Right ventricle myocardium inferior (tissue), 1 donor: Measurements from ENCODE around the gene NDUFB2. TPM values are rescaled to one million over a fixed set of nuclear protein-coding genes. Genes with fewer than 3 reads are reported as not detected.
"Not testable (repeated sequence)": the region's sequence is repeated elsewhere in the genome, so short reads cannot be mapped to it uniquely, and the experiment has no call there.

Source experiments
- ATAC-seq: fragments of 200-7000 bp; cut with Tn5 transposase; one replicate; pipeline ENCODE4 v1.9.1; 2020; ENCODE audit warnings: mild to moderate bottlenecking, moderate library complexity
- DNase-seq: peaks from one replicate; pipeline ENCODE4 v3.0.0; 2021; ENCODE audit errors: missing footprints
- intact Hi-C: fragments of 100-400 bp; cut with DNase I; formaldehyde crosslinking; loops from one replicate; pipeline ENCODE4 v1.11.0; 2022
- total RNA-seq: library from RNA; stranded (reverse); fragmentation: NEBNext Ultra II Directional; extraction: Animal tissue kit (Norgen Biotek cat#: 25700); gene quantifications from one replicate; pipeline ENCODE4 v1.2.1, GENCODE V29; 2021
- donor health status: DM: no; HTN: yes; CAD: no; lungs with severe emphysema.

Gene NDUFB2
- total RNA-seq, 1 donor from 2014 or later: 744 TPM

GRCh38 chr7:140714331-140715040 is 18.0 kb downstream of the NDUFB2 start:
- no peak for DNase-seq
- intact Hi-C loops: no loop called here
- no peak for ATAC-seq

DNA sequence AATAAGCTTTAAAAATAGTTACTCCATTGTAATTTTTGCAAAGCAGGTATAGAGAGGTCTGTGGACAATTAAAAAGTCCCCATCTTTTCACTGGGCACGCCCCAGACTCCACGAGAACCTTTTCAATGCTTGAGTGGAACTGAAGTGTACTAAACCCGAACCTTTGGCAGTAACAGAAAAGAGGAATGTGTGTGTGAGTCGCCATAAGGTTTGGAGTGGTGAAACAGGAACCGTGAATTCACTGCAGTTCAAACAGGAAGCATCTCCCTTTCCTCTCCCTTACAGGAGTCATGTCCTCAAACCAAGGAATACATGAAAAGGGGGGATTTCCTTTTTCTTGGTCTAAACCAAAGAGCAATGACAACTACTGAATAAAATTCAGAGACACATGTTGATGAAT is 23.2 kb downstream of the NDUFB2 start:
- no peak for ATAC-seq
- no peak for DNase-seq
- intact Hi-C loops: no loop called here

- DNase-seq (no peak), ATAC-seq (no peak)
- intact Hi-C loops: no loop called here
Observed at GRCh38 chr7:140722254-140722653, 25.7 kb downstream of the NDUFB2 start.

GRCh38 chr7:140723006-140723405 is 26.5 kb downstream of the NDUFB2 start:
- DNase-seq (no peak), ATAC-seq (no peak)
- intact Hi-C loops: no loop called here

DNA sequence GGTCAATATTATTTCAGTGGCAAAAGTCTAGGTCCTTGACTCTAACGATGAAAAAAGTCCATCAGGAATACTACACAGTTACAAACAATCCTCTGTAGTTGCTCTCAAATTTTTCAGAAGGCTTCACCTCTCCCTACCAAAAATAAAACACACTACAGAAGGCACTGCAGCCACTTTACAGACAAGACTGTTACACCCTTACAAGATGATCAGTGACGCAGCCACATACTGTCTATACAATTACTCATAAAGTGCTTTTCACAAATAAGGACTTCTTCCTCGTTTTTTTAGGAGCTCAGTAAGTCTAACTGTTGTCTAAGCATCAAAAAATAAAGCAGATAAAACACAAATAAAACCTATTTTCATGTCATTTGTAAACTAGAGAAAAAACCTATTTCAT is 27.1 kb downstream of the NDUFB2 start:
- intact Hi-C loops: no loop called here
- ATAC-seq (no peak), DNase-seq (no peak)

GRCh38 chr7:140724706-140725105 is 28.2 kb downstream of the NDUFB2 start:
- intact Hi-C loops: no loop called here
- no peak for DNase-seq
- ATAC-seq: no peak

DNA sequence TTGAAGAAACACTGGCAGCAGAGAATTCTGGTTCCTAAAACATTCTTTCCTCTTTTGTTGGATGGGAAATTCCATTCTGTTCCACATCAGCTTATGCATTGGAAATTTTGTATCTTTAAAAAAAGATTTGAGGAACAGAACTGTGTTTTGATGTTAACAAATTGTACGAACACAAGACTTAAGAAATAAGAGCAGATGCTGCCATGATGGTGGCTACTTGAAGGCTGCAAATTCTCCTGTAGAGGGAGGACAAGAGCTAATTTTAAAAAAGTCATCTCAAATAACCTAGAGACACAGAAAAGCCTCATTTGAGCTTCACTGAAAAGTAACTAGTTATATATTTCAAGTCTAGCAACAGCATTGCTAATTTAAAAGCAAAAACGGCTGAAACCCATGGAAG is 29.8 kb downstream of the NDUFB2 start:
- intact Hi-C loops: no loop called here
- DNase-seq: no peak
- ATAC-seq: no peak

DNA sequence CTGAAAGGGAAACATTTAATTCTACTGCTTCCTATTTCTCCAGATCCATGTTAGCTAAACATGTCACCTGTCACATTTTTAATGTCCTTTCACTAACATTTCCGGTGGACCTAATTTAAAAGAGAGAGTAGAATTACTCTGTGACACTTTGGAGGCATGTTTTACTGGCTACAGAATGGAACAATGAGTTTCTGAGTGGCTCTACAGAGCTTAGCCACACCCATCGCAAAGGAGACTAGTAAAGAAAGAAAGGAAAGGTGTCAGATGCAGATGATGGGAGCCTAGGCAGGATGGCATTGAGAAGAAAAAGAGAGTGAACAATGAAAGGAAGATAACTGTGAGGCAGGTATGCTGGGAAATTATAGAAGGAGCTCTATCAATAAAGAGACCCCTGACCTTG is 35.9 kb downstream of the NDUFB2 start:
- intact Hi-C loops: no loop called here
- ATAC-seq: no peak
- DNase-seq: no peak

- ATAC-seq (no peak), DNase-seq (no peak)
- intact Hi-C loops: no loop called here
Observed at GRCh38 chr7:140734096-140734495, 37.6 kb downstream of the NDUFB2 start.

DNA sequence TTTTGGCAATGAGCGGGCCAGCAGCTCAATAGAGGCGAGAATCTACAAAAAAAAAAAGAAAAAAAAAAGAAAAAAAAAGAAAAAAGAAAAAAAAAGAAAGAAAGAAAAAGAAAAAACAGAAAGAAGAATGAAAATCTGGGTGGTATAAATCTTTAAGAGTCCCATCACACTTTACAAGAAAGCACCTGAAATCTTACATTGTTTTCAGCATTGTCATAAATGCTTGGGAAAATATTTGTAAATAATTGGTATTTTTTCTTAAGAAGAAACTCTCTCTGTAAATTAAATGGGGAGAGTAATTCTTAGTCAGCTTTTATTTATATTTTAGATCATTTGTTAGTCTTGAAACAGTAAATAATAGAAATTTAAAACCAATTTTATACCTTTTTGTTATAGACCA is 38.2 kb downstream of the NDUFB2 start:
- DNase-seq (no peak), ATAC-seq (no peak)
- intact Hi-C loops: no loop called here

DNA sequence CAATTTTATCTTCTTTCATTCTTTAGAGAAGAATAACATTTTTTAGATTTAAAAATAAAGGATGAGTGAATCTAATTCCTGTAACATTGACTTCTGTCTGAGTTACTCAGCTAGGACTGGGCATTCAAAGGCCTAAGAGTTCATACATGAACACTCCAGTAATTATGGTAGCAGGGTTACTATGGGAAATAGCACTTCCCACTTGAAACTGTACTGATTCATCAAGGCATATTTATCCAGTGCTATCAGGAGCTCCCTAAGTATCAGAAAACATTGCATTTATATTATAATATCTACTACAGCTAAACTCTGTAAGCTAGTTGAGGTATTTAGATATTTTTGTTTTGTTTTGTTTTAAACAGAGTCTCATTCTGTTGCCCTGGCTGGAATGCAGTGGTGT is 41.8 kb downstream of the NDUFB2 start:
- DNase-seq: no peak
- no peak for ATAC-seq
- intact Hi-C loops: no loop called here

DNA sequence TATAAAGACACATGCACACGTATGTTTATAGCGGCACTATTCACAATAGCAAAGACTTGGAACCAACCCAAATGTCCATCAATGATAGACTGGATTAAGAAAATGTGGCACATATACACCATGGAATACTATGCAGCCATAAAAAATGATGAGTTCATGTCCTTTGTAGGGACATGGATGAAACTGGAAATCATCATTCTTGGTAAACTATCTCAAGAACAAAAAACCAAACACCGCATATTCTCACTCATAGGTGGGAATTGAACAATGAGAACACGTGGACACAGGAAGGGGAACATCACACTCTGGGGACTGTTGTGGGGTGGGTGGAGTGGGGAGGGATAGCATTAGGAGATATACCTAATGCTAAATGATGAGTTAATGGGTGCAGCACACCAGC is 46.7 kb downstream of the NDUFB2 start:
- ATAC-seq, intact Hi-C loops, DNase-seq: not testable (repeated sequence)

DNA sequence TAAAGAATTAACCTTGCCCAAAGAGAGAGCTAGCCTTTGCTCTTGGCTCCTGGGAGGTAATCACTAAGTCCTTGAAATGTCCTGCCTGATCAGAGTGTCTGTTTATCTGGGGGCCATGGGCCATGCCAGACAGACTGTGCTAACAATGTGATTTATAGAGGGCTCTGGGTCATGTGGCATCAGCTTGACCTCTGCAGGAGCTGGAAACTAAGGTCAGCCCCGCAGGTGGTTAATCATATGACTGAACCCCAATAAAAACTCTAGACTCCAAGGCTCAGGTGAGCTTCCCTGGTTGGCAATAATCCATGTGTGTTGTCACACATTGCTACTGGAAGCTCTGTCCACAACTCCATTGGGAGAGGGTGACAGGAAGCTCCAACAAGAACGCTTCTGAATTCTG is 47.5 kb downstream of the NDUFB2 start:
- no peak for DNase-seq
- intact Hi-C loops: no loop called here
- ATAC-seq: no peak

GRCh38 chr7:140745266-140746058 is 49.0 kb downstream of the NDUFB2 start:
- ATAC-seq: no peak
- intact Hi-C loops: no loop called here
- no peak for DNase-seq

DNA sequence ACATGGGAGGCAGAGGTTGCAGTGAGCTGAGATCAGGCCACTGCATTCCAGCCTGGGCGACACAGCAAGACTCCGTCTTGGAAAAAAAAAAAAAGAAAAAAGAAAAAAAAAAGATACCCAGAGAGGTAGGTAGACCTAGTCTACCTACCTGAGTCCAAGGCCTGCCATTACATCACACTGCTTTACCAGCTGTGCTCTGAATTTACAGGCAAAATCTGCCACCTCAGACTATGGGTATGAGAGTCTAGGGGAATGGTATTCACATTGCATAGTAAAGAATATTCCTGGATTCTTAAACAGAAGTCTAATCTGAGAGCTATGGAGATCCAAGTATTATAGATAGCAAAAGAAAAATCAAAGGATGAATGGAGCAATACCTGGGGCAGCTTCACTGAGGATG is 50.2 kb downstream of the NDUFB2 start:
- DNase-seq (no peak), ATAC-seq (no peak)
- intact Hi-C loops: no loop called here

- ATAC-seq: no peak
- intact Hi-C loops: no loop called here
- no peak for DNase-seq
Observed at GRCh38 chr7:140752533-140752932, 56.0 kb downstream of the NDUFB2 start.

- intact Hi-C loops: no loop called here
- DNase-seq (no peak), ATAC-seq (no peak)
Observed at GRCh38 chr7:140754506-140754905, 58.0 kb downstream of the NDUFB2 start.
